Karpas-422 (cell line): ENCODE data around the gene PRRC2A. TPM values are rescaled to one million over a fixed set of nuclear protein-coding genes. Genes with fewer than 3 reads are reported as not detected.

Experiments used
- DNase-seq: peaks from one replicate; pipeline ENCODE4 v3.0.0-alpha.2; 2015
- H2AFZ ChIP-seq: fragments of 200-600 bp; sonication (generic); 2 replicates; pipeline ENCODE4 v1.6.1; 2014; ENCODE audit warnings: antibody characterized with exemption, low read length, mixed read lengths
- H3K27ac ChIP-seq: fragments of 200-600 bp; sonication (generic); 2 replicates; pipeline ENCODE4 v1.5.1; 2014; ENCODE audit warnings: mild to moderate bottlenecking, low read length, moderate library complexity
- H3K27me3 ChIP-seq: fragments of 200-600 bp; sonication (generic); 2 replicates; pipeline ENCODE4 v1.6.1; 2014; ENCODE audit warnings: low read length, mixed read lengths
- H3K36me3 ChIP-seq: fragments of 200-600 bp; sonication (generic); 2 replicates; pipeline ENCODE4 v1.6.1; 2014; ENCODE audit warnings: low read length, mixed read lengths; ENCODE audit not compliant: insufficient read depth
- H3K4me1 ChIP-seq: fragments of 200-600 bp; sonication (generic); 2 replicates; pipeline ENCODE4 v1.6.1; 2014; ENCODE audit warnings: mild to moderate bottlenecking, low read length, mixed read lengths
- H3K4me2 ChIP-seq: fragments of 200-600 bp; sonication (generic); 2 replicates; pipeline ENCODE4 v1.6.1; 2014; ENCODE audit warnings: low read length, low read depth, mild to moderate bottlenecking; ENCODE audit not compliant: poor library complexity, severe bottlenecking
- H3K4me3 ChIP-seq: fragments of 200-600 bp; sonication (generic); 2 replicates; pipeline ENCODE4 v1.5.1; 2014; ENCODE audit warnings: mild to moderate bottlenecking, antibody characterized with exemption, low read length, mixed read lengths
- H3K79me2 ChIP-seq: fragments of 200-600 bp; sonication (generic); 2 replicates; pipeline ENCODE4 v1.6.1; 2014; ENCODE audit warnings: mild to moderate bottlenecking, low read length, mixed read lengths
- H3K9ac ChIP-seq: fragments of 200-600 bp; sonication (generic); 2 replicates; pipeline ENCODE4 v1.6.0; 2014; ENCODE audit warnings: low read length
- H3K9me2 ChIP-seq: fragments of 200-600 bp; sonication (generic), shearing (Covaris generic); replicated peaks from 2 replicates; pipeline ENCODE4 v1.6.0; 2014; ENCODE audit warnings: mild to moderate bottlenecking, low read length, moderate library complexity; ENCODE audit not compliant: insufficient read depth
- H3K9me3 ChIP-seq: fragments of 300-700, 200-600 bp; sonication (generic); 2 replicates; pipeline ENCODE4 v1.6.1; 2014; ENCODE audit warnings: low read length, mixed read lengths
- H4K20me1 ChIP-seq: fragments of 200-600 bp; sonication (generic); 2 replicates; pipeline ENCODE4 v1.6.1; 2014; ENCODE audit warnings: mild to moderate bottlenecking, antibody characterized with exemption, low read length, low read depth; ENCODE audit not compliant: insufficient read depth
- total RNA-seq: library from RNA; depleted of rRNA; stranded (reverse); fragments of >200 nt; shearing (Covaris generic); gene quantifications from 2 replicates; pipeline ENCODE4 v1.2.3, GENCODE V29; 2014; ENCODE audit warnings: low replicate concordance

Gene PRRC2A
- total RNA-seq, 1 experiment from 2014 or later, result 123 TPM

- Histone ChIP-seq H3K36me3 (peaks cover 23% of the 10 kb centered on the region), H4K20me1 (peaks cover 20% of the 10 kb centered on the region; the same call in 1 of the 2 replicates), H3K27ac (peak overlapping the region; percentile 95), H3K79me2 (peaks cover 46% of the 10 kb centered on the region), H3K4me1 (peaks cover 82% of the 10 kb centered on the region), H3K9me2 (no peaks in the 10 kb centered on the region), H3K4me2 (peak overlapping the region; percentile 84), H3K27me3 (no peaks in the 10 kb centered on the region), H3K4me3 (peak overlapping the region; percentile 98), H3K9me3 (no peaks in the 10 kb centered on the region), H3K9ac (peak overlapping the region; percentile 99), H2AFZ (no peak overlapping the region)
- peak; percentile 82 for DNase-seq
Observed at GRCh38 chr6:31576897-31577578, 43.5 kb upstream of the PRRC2A start.

- H3K9ac ChIP-seq, result peak overlapping the region; percentile 99
- no peak for DNase-seq
- no peak overlapping the region for H2AFZ ChIP-seq
- peaks cover 20% of the 10 kb centered on the region; the same call in 1 of the 2 replicates for H4K20me1 ChIP-seq
- no peaks in the 10 kb centered on the region for H3K9me3 ChIP-seq
- H3K4me2 ChIP-seq, result peak overlapping the region; percentile 84
- H3K9me2 ChIP-seq, result no peaks in the 10 kb centered on the region
- H3K79me2 ChIP-seq, result peaks cover 42% of the 10 kb centered on the region
- peak overlapping the region; percentile 98 for H3K4me3 ChIP-seq
- H3K27me3 ChIP-seq, result no peaks in the 10 kb centered on the region
- peaks cover 82% of the 10 kb centered on the region for H3K4me1 ChIP-seq
- peaks cover 23% of the 10 kb centered on the region for H3K36me3 ChIP-seq
- peak overlapping the region; percentile 95 for H3K27ac ChIP-seq
Observed at GRCh38 chr6:31577579-31577966, 42.9 kb upstream of the PRRC2A start.

GRCh38 chr6:31578184-31579118 is 42.1 kb upstream of the PRRC2A start:
- peaks cover 78% of the 10 kb centered on the region for H3K4me1 ChIP-seq
- DNase-seq, result peak; percentile 93
- peak overlapping the region; percentile 99 for H3K9ac ChIP-seq
- H3K4me2 ChIP-seq, result peak overlapping the region; percentile 84
- H4K20me1 ChIP-seq, result peaks cover 20% of the 10 kb centered on the region; the same call in 1 of the 2 replicates
- H3K4me3 ChIP-seq, result peak overlapping the region; percentile 39
- no peak overlapping the region for H2AFZ ChIP-seq
- peak overlapping the region; percentile 95 for H3K27ac ChIP-seq
- no peaks in the 10 kb centered on the region for H3K9me3 ChIP-seq
- H3K36me3 ChIP-seq, result peaks cover 23% of the 10 kb centered on the region
- no peaks in the 10 kb centered on the region for H3K27me3 ChIP-seq
- H3K9me2 ChIP-seq, result no peaks in the 10 kb centered on the region
- H3K79me2 ChIP-seq, result peaks cover 34% of the 10 kb centered on the region

- Histone ChIP-seq H3K27me3 (no peaks in the 10 kb centered on the region), H3K4me3 (peak overlapping the region; percentile 93; the same call in 1 of the 2 replicates), H3K4me1 (peaks cover 71% of the 10 kb centered on the region), H3K79me2 (peaks cover 34% of the 10 kb centered on the region), H2AFZ (no peak overlapping the region), H3K9me2 (no peaks in the 10 kb centered on the region), H3K9ac (peak overlapping the region; percentile 99), H3K27ac (peak overlapping the region; percentile 95), H3K9me3 (no peaks in the 10 kb centered on the region), H3K36me3 (peaks cover 23% of the 10 kb centered on the region), H4K20me1 (peaks cover 20% of the 10 kb centered on the region; the same call in 1 of the 2 replicates), H3K4me2 (peak overlapping the region; percentile 84)
- DNase-seq, result no peak
Observed at GRCh38 chr6:31579119-31579505, 41.4 kb upstream of the PRRC2A start.

- peak; percentile 89 for DNase-seq
- H3K27ac ChIP-seq, result peak overlapping the region; percentile 95
- peak overlapping the region; percentile 84 for H3K4me2 ChIP-seq
Observed at GRCh38 chr6:31579546-31580437, 40.7 kb upstream of the PRRC2A start.

GRCh38 chr6:31580438-31580740 is 40.1 kb upstream of the PRRC2A start:
- Histone ChIP-seq H3K4me1 (peaks cover 72% of the 10 kb centered on the region), H3K9me3 (no peaks in the 10 kb centered on the region), H3K9me2 (no peaks in the 10 kb centered on the region), H3K27me3 (no peaks in the 10 kb centered on the region), H3K36me3 (peaks cover 23% of the 10 kb centered on the region), H3K4me3 (peak overlapping the region; percentile 93), H4K20me1 (peaks cover 20% of the 10 kb centered on the region; the same call in 1 of the 2 replicates), H3K27ac (peak overlapping the region; percentile 95), H3K79me2 (peaks cover 29% of the 10 kb centered on the region), H3K9ac (peak overlapping the region; percentile 99), H3K4me2 (peak overlapping the region; percentile 84), H2AFZ (no peak overlapping the region; the same call in 1 of the 2 replicates)
- no peak for DNase-seq

More at GRCh38 chr6:31579546-31580437, 40.7 kb upstream of the PRRC2A start:
- Histone ChIP-seq H3K9ac (peak overlapping the region; percentile 99), H3K9me2 (no peaks in the 10 kb centered on the region), H3K9me3 (no peaks in the 10 kb centered on the region), H3K4me1 (peaks cover 70% of the 10 kb centered on the region), H4K20me1 (peaks cover 20% of the 10 kb centered on the region; the same call in 1 of the 2 replicates), H3K4me3 (peak overlapping the region; percentile 93), H2AFZ (no peak overlapping the region), H3K79me2 (peaks cover 33% of the 10 kb centered on the region), H3K27me3 (no peaks in the 10 kb centered on the region), H3K36me3 (peaks cover 23% of the 10 kb centered on the region)

GRCh38 chr6:31580807-31581433 is 39.6 kb upstream of the PRRC2A start:
- H3K4me2 ChIP-seq, result peak overlapping the region; percentile 84
- peaks cover 77% of the 10 kb centered on the region for H3K4me1 ChIP-seq
- peak overlapping the region; percentile 95 for H3K27ac ChIP-seq
- H3K4me3 ChIP-seq, result peak overlapping the region; percentile 93
- no peaks in the 10 kb centered on the region for H3K27me3 ChIP-seq
- peaks cover 16% of the 10 kb centered on the region; the same call in 1 of the 2 replicates for H4K20me1 ChIP-seq
- H2AFZ ChIP-seq, result no peak overlapping the region; the same call in 1 of the 2 replicates
- peak; percentile 95 for DNase-seq
- H3K9ac ChIP-seq, result peak overlapping the region; percentile 99
- H3K9me3 ChIP-seq, result no peaks in the 10 kb centered on the region
- H3K79me2 ChIP-seq, result peaks cover 24% of the 10 kb centered on the region
- H3K9me2 ChIP-seq, result no peaks in the 10 kb centered on the region
- H3K36me3 ChIP-seq, result peaks cover 18% of the 10 kb centered on the region
